ENCODE data around the gene C1QTNF12. TPM values are rescaled to one million over a fixed set of nuclear protein-coding genes. Genes with fewer than 3 reads are reported as not detected.

C1QTNF12 gene
- total RNA-seq, 2 donors from 2014 or later = 2.9 to 12.5 TPM

GRCh38 chr1:1231400-1232207 is 14.9 kb downstream of the C1QTNF12 start, which contains the start of gene SDF4:
Gene SDF4, minus strand, starts transcription at chr1:1232001. Its CDS starts 3,229 bp downstream, at chr1:1228772.
- H3K9me3 ChIP-seq = no peaks in the 10 kb centered on the region
- H3K27me3 ChIP-seq (replicated peaks; ENCODE audit: insufficient read depth) = no peaks in the 10 kb centered on the region
- ATAC-seq (ENCODE audit: insufficient number of reproducible peaks, low FRiP score, low read depth) (peak; percentile 85), DNase-seq (ENCODE audit: low spot score) (peak; percentile 84)
- TF ChIP-seq CTCF (IDR thresholded peaks at IDR 0.05) = peak; percentile 9
- H3K4me1 ChIP-seq (ENCODE audit: control insufficient read depth in 1 of 2, low read depth in 2 of 2) = peaks cover 20 to 33% of the 10 kb centered on the region in 2 donors
- H3K36me3 ChIP-seq = peaks cover 23% of the 10 kb centered on the region
- H3K27ac ChIP-seq = peak within 1 kb of the TSS; percentile 88 to 91
- peak within 1 kb of the TSS; percentile 99 for H3K4me3 ChIP-seq

GRCh38 chr1:1230656-1231399 is 15.7 kb downstream of the C1QTNF12 start:
- Histone ChIP-seq H3K27ac (peak overlapping the region; percentile 88 to 91), H3K27me3 (replicated peaks; ENCODE audit: insufficient read depth) (no peaks in the 10 kb centered on the region), H3K4me1 (ENCODE audit: control insufficient read depth in 1 of 2, low read depth in 2 of 2) (peaks cover 20 to 33% of the 10 kb centered on the region in 2 donors), H3K4me3 (peak overlapping the region; percentile 99), H3K36me3 (peaks cover 24% of the 10 kb centered on the region), H3K9me3 (no peaks in the 10 kb centered on the region)
- no peak for DNase-seq (ENCODE audit: low spot score)
- ATAC-seq (ENCODE audit: insufficient number of reproducible peaks, low FRiP score, low read depth) = no peak
- no peak for TF ChIP-seq CTCF (IDR thresholded peaks at IDR 0.05)

GRCh38 chr1:1229770-1230169 is 16.8 kb downstream of the C1QTNF12 start:
- Histone ChIP-seq H3K4me1 (ENCODE audit: control insufficient read depth in 1 of 2, low read depth in 2 of 2) (peaks cover 20 to 33% of the 10 kb centered on the region in 2 donors), H3K4me3 (peak overlapping the region; percentile 99), H3K27me3 (replicated peaks; ENCODE audit: insufficient read depth) (no peaks in the 10 kb centered on the region), H3K27ac (no peak overlapping the region), H3K36me3 (peaks cover 28% of the 10 kb centered on the region), H3K9me3 (no peaks in the 10 kb centered on the region)
- TF ChIP-seq CTCF (IDR thresholded peaks at IDR 0.05) = no peak
- ATAC-seq (ENCODE audit: insufficient number of reproducible peaks, low FRiP score, low read depth) (no peak), DNase-seq (ENCODE audit: low spot score) (no peak)

GRCh38 chr1:1228596-1229321 is 17.8 kb downstream of the C1QTNF12 start:
- Histone ChIP-seq H3K4me3 (no peak overlapping the region), H3K27me3 (replicated peaks; ENCODE audit: insufficient read depth) (no peaks in the 10 kb centered on the region), H3K36me3 (peaks cover 29% of the 10 kb centered on the region), H3K4me1 (ENCODE audit: control insufficient read depth in 1 of 2, low read depth in 2 of 2) (peaks cover 20 to 33% of the 10 kb centered on the region in 2 donors), H3K9me3 (no peaks in the 10 kb centered on the region), H3K27ac (no peak overlapping the region)
- ATAC-seq (ENCODE audit: insufficient number of reproducible peaks, low FRiP score, low read depth) (no peak), DNase-seq (ENCODE audit: low spot score) (no peak)
- no peak for TF ChIP-seq CTCF (IDR thresholded peaks at IDR 0.05)
